Tibial nerve (tissue), 3 donors: ENCODE measurements around the gene FNDC3B.

Source experiments
- CTCF ChIP-seq, 5 experiments: fragments of 200-600 bp in 3 of 5; fragments of 450-650 bp in 2 of 5; sonication (generic) in 3 of 5; IDR thresholded peaks; one replicate each; pipeline ENCODE4 v1.5.1; 2016 to 2019; ENCODE audit warnings: antibody characterized with exemption in 5 of 5, mild to moderate bottlenecking in 3 of 5, moderate library complexity in 2 of 5
- POLR2A ChIP-seq, 2 donors: fragments of 450-650 bp; IDR thresholded peaks; one replicate each; pipeline ENCODE4 v1.6.1; 2017; ENCODE audit warnings: antibody characterized with exemption in 2 of 2, mild to moderate bottlenecking in 2 of 2, moderate library complexity in 2 of 2

GRCh38 chr3:172134352-172134751 is 95.0 kb downstream of the FNDC3B start:
- TF ChIP-seq CTCF (IDR thresholded peaks at IDR 0.05) (no peak), POLR2A (IDR thresholded peaks at IDR 0.05) (no peak)
